SK-N-SH treated with all-trans-retinoic acid at 6 μM for 48 hours (cell line): ENCODE data around the gene RAPGEF5.

Experiments
- ATAC-seq: fragments of 200-7000 bp; cut with Tn5 transposase; 3 replicates; pipeline ENCODE4 v1.9.1; 2020; ENCODE audit warnings: mild to moderate bottlenecking, moderate library complexity
- ARNTL ChIP-seq: fragments of 450-650 bp; formaldehyde crosslinking; IDR thresholded peaks from 2 replicates; pipeline ENCODE4 v1.5.0; 2020; ENCODE audit warnings: low read depth, mild to moderate bottlenecking, moderate library complexity, borderline replicate concordance
- BACH2 ChIP-seq: fragments of 250-450 bp; sonication (Bioruptor Pico); IDR thresholded peaks from 2 replicates; pipeline ENCODE4 v1.9.0; 2021; ENCODE audit warnings: mild to moderate bottlenecking, borderline replicate concordance
- CSDC2 ChIP-seq: fragments of 250-450 bp; sonication (Bioruptor Pico); IDR thresholded peaks from 2 replicates; pipeline ENCODE4 v1.5.0; 2020; ENCODE audit warnings: mild to moderate bottlenecking, moderate library complexity
- ESRRG ChIP-seq: fragments of 250-450 bp; sonication (Bioruptor Pico); IDR thresholded peaks from 2 replicates; pipeline ENCODE4 v1.6.1; 2021; ENCODE audit warnings: mild to moderate bottlenecking
- GLIS3 ChIP-seq: fragments of 250-450 bp; sonication (Bioruptor Pico); IDR thresholded peaks from 2 replicates; pipeline ENCODE4 v1.5.0; 2020; ENCODE audit warnings: mild to moderate bottlenecking, moderate library complexity
- ISL1 ChIP-seq: fragments of 250-450 bp; sonication (Bioruptor Pico); IDR thresholded peaks from 2 replicates; pipeline ENCODE4 v2.1.2; 2022; ENCODE audit warnings: mild to moderate bottlenecking, moderate library complexity
- OSR1 ChIP-seq: fragments of 250-450 bp; sonication (Bioruptor Pico); IDR thresholded peaks from 2 replicates; pipeline ENCODE4 v1.8.0; 2022; ENCODE audit warnings: moderate library complexity, mild to moderate bottlenecking, inconsistent platforms
- PATZ1 ChIP-seq: fragments of 250-450 bp; sonication (Bioruptor Pico); IDR thresholded peaks from 2 replicates; pipeline ENCODE4 v1.8.0; 2020; ENCODE audit warnings: mild to moderate bottlenecking, moderate library complexity, borderline replicate concordance
- RARB ChIP-seq: fragments of 250-450 bp; sonication (Bioruptor Pico); IDR thresholded peaks from 2 replicates; pipeline ENCODE4 v1.8.0; 2021; ENCODE audit warnings: mild to moderate bottlenecking, moderate library complexity
- SNAI2 ChIP-seq: fragments of 250-450 bp; sonication (Bioruptor Pico); IDR thresholded peaks from 2 replicates; pipeline ENCODE4 v1.5.0; 2020; ENCODE audit warnings: mild to moderate bottlenecking, moderate library complexity
- TCF4 ChIP-seq: fragments of 250-450 bp; sonication (Bioruptor Pico); IDR thresholded peaks from 2 replicates; pipeline ENCODE4 v1.8.0; 2021; ENCODE audit warnings: mild to moderate bottlenecking, moderate library complexity, borderline replicate concordance
- TSHZ2 ChIP-seq: fragments of 250-450 bp; sonication (Bioruptor Pico); IDR thresholded peaks from 2 replicates; pipeline ENCODE4 v1.5.0; 2020; ENCODE audit warnings: mild to moderate bottlenecking, moderate library complexity
- ZC3H10 ChIP-seq: fragments of 250-450 bp; sonication (Bioruptor Pico); IDR thresholded peaks from 2 replicates; pipeline ENCODE4 v1.5.1; 2021; ENCODE audit warnings: mild to moderate bottlenecking, moderate library complexity
- ZFP3 ChIP-seq: fragments of 250-450 bp; sonication (Bioruptor Pico); IDR thresholded peaks from 2 replicates; pipeline ENCODE4 v1.5.0; 2020; ENCODE audit warnings: mild to moderate bottlenecking, moderate library complexity
- ZFP30 ChIP-seq: fragments of 450-650 bp; formaldehyde crosslinking; IDR thresholded peaks from 2 replicates; pipeline ENCODE4 v1.5.0; 2022; ENCODE audit warnings: mild to moderate bottlenecking, moderate library complexity
- ZNF565 ChIP-seq: fragments of 450-650 bp; formaldehyde crosslinking; conservative IDR thresholded peaks from 2 replicates; pipeline ENCODE4 v1.5.0; 2020; ENCODE audit warnings: low read depth, mild to moderate bottlenecking, moderate library complexity
- ZNF70 ChIP-seq: fragments of 450-650 bp; formaldehyde crosslinking; IDR thresholded peaks from 2 replicates; pipeline ENCODE4 v1.5.0; 2020; ENCODE audit warnings: mild to moderate bottlenecking, moderate library complexity
- ZNF8 ChIP-seq: fragments of 450-650 bp; formaldehyde crosslinking; IDR thresholded peaks from 2 replicates; pipeline ENCODE4 v1.5.0; 2020; ENCODE audit warnings: mild to moderate bottlenecking, moderate library complexity
- TF ChIP-seq, protein P1 (sequence below): fragments of 250-450 bp; sonication (Bioruptor Pico); IDR thresholded peaks from 2 replicates; pipeline ENCODE4 v1.5.1; 2020; ENCODE audit warnings: low read depth, mild to moderate bottlenecking, moderate library complexity
- TF ChIP-seq, protein P2 (sequence below): fragments of 250-450 bp; sonication (Bioruptor Pico); IDR thresholded peaks from 2 replicates; pipeline ENCODE4 v1.5.1; 2021; ENCODE audit warnings: mild to moderate bottlenecking, moderate library complexity

Gene RAPGEF5

GRCh38 chr7:22286436-22286835, 70.5 kb downstream of the RAPGEF5 start:
- TF ChIP-seq TSHZ2 (CRISPR knock-in tag) (no peak), CSDC2 (CRISPR knock-in tag) (no peak), ZNF565 (no peak), RARB (no peak), TCF4 (CRISPR knock-in tag) (no peak), ZC3H10 (CRISPR knock-in tag) (no peak), ZFP30 (CRISPR knock-in tag) (no peak), ARNTL (CRISPR knock-in tag) (no peak), GLIS3 (no peak), ZNF70 (CRISPR knock-in tag) (no peak), ZFP3 (CRISPR knock-in tag) (no peak), ZNF8 (CRISPR knock-in tag) (no peak), SNAI2 (CRISPR knock-in tag) (no peak)
- TF ChIP-seq, protein P1, sequence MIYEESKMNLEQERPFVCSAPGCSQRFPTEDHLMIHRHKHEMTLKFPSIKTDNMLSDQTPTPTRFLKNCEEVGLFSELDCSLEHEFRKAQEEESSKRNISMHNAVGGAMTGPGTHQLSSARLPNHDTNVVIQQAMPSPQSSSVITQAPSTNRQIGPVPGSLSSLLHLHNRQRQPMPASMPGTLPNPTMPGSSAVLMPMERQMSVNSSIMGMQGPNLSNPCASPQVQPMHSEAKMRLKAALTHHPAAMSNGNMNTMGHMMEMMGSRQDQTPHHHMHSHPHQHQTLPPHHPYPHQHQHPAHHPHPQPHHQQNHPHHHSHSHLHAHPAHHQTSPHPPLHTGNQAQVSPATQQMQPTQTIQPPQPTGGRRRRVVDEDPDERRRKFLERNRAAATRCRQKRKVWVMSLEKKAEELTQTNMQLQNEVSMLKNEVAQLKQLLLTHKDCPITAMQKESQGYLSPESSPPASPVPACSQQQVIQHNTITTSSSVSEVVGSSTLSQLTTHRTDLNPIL (CRISPR knock-in tag), result no peak
- TF ChIP-seq, protein P2, sequence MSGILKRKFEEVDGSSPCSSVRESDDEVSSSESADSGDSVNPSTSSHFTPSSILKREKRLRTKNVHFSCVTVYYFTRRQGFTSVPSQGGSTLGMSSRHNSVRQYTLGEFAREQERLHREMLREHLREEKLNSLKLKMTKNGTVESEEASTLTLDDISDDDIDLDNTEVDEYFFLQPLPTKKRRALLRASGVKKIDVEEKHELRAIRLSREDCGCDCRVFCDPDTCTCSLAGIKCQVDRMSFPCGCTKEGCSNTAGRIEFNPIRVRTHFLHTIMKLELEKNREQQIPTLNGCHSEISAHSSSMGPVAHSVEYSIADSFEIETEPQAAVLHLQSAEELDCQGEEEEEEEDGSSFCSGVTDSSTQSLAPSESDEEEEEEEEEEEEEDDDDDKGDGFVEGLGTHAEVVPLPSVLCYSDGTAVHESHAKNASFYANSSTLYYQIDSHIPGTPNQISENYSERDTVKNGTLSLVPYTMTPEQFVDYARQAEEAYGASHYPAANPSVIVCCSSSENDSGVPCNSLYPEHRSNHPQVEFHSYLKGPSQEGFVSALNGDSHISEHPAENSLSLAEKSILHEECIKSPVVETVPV (CRISPR knock-in tag), result no peak
- TF ChIP-seq, all 23 proteins: peak for 0
- ATAC-seq, result no peak

DNA sequence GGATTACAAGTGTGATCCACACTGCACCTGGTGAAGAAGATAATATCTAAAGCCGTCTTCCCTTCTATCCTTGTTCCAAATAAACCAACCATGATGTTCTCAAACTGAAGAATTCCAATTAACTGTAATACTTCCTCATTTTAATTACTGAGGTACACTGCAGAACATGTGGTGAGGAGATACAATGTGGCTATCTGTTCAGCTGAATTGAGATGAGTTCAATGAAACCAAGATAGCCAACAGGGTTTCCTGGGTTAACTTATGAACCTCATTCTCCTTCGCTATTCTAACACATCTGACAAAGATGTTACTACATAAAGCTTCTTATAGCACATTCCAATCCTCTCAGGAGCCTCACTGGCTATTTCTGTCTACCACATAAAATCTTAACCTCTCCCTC, 75.5 kb downstream of the RAPGEF5 start:
- no peak for ATAC-seq

GRCh38 chr7:22280031-22280430, 76.9 kb downstream of the RAPGEF5 start:
- TF ChIP-seq ZNF70 (CRISPR knock-in tag) (no peak), ZC3H10 (CRISPR knock-in tag) (no peak), SNAI2 (CRISPR knock-in tag) (no peak), ESRRG (CRISPR knock-in tag) (no peak), RARB (no peak)
- TF ChIP-seq, protein P1 (CRISPR knock-in tag), result no peak
- TF ChIP-seq, protein P2 (CRISPR knock-in tag), result no peak
- ATAC-seq, result no peak

More for the DNA sequence above, 75.5 kb downstream of the RAPGEF5 start:
- TF ChIP-seq ZNF565, result no peak
- no peak for TF ChIP-seq ISL1 (CRISPR knock-in tag)
- TF ChIP-seq ZFP30 (CRISPR knock-in tag), result no peak
- TF ChIP-seq PATZ1 (CRISPR knock-in tag), result no peak

- no peak for ATAC-seq
- no peak for TF ChIP-seq BACH2 (CRISPR knock-in tag)
- TF ChIP-seq OSR1 (CRISPR knock-in tag), result no peak
- TF ChIP-seq ARNTL (CRISPR knock-in tag), result no peak
- TF ChIP-seq ZNF70 (CRISPR knock-in tag), result no peak
- TF ChIP-seq PATZ1 (CRISPR knock-in tag), result no peak
- TF ChIP-seq SNAI2 (CRISPR knock-in tag), result no peak
- no peak for TF ChIP-seq ZC3H10 (CRISPR knock-in tag)
- TF ChIP-seq ZNF8 (CRISPR knock-in tag), result no peak
- TF ChIP-seq ESRRG (CRISPR knock-in tag), result no peak
- no peak for TF ChIP-seq TSHZ2 (CRISPR knock-in tag)
- no peak for TF ChIP-seq RARB
These were observed 78.3 kb downstream of the RAPGEF5 start for GRCh38 chr7:22278660-22279059.
